ENCODE results near the gene CELSR2.

DNA sequence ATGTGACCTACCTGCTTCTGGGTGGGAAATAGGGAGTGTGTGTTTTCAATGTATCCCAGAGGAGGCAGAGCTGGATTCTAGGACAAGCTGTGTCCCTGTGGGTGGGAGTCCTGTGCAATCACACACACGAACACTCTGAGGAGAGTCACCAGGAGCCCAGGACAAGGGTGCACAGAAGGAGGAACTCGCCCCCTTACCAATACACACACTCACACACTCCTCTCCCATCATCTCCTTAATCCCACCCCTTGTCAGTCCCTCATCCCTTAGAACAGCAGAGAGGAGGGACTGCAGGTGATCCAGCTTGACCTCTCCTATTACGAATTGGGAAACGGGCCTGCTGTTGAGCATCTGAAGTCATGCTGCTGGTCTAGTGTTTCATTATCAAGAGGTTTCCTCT is 65.9 kb downstream of the CELSR2 start:
- TF ChIP-seq, protein P1, sequence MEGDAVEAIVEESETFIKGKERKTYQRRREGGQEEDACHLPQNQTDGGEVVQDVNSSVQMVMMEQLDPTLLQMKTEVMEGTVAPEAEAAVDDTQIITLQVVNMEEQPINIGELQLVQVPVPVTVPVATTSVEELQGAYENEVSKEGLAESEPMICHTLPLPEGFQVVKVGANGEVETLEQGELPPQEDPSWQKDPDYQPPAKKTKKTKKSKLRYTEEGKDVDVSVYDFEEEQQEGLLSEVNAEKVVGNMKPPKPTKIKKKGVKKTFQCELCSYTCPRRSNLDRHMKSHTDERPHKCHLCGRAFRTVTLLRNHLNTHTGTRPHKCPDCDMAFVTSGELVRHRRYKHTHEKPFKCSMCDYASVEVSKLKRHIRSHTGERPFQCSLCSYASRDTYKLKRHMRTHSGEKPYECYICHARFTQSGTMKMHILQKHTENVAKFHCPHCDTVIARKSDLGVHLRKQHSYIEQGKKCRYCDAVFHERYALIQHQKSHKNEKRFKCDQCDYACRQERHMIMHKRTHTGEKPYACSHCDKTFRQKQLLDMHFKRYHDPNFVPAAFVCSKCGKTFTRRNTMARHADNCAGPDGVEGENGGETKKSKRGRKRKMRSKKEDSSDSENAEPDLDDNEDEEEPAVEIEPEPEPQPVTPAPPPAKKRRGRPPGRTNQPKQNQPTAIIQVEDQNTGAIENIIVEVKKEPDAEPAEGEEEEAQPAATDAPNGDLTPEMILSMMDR (IDR thresholded peaks at IDR 0.05 in 8 of 11, conservative IDR thresholded peaks at IDR 0.05 in 3 of 11) = no peak
- no peak for TF ChIP-seq POLR2A (IDR thresholded peaks at IDR 0.05)

All from spleen (tissue), 7 donors.